Smooth muscle cell (in vitro differentiated cells): ENCODE measurements around the gene RETN. TPM values are rescaled to one million over a fixed set of nuclear protein-coding genes. Genes with fewer than 3 reads are reported as not detected.

ENCODE experiments used
- DNase-seq: peaks from one replicate; lab custom pipeline; 2025; ENCODE audit not compliant: unreplicated experiment; lab: John Stamatoyannopoulos, UW
- H2AFZ ChIP-seq: fragments of 200-600 bp; sonication (generic); 2 replicates; pipeline ENCODE4 v1.6.0; 2016; ENCODE audit warnings: antibody characterized with exemption, low read depth, mild to moderate bottlenecking
- H3F3A ChIP-seq: fragments of 200-600 bp; sonication (generic); 2 replicates; pipeline ENCODE4 v1.6.0; 2017; ENCODE audit warnings: antibody characterized with exemption, low read depth
- H3K27ac ChIP-seq: fragments of 200-600 bp; sonication (generic); 2 replicates; pipeline ENCODE4 v1.5.1; 2016; ENCODE audit warnings: low read depth, mild to moderate bottlenecking
- H3K27me3 ChIP-seq: fragments of 200-600 bp; sonication (generic); 2 replicates; pipeline ENCODE4 v1.6.1; 2016; ENCODE audit warnings: low read depth, mild to moderate bottlenecking
- H3K36me3 ChIP-seq: fragments of 200-600 bp; sonication (generic); 2 replicates; pipeline ENCODE4 v1.5.1; 2016; ENCODE audit warnings: low read depth
- H3K4me1 ChIP-seq: fragments of 200-600 bp; sonication (generic); 2 replicates; pipeline ENCODE4 v1.5.1; 2016; ENCODE audit warnings: low read depth
- H3K4me2 ChIP-seq: fragments of 200-600 bp; sonication (generic); 2 replicates; pipeline ENCODE4 v1.6.0; 2016; ENCODE audit warnings: mild to moderate bottlenecking
- H3K4me3 ChIP-seq: fragments of 200-600 bp; sonication (generic); 2 replicates; pipeline ENCODE4 v1.5.1; 2016; ENCODE audit warnings: mild to moderate bottlenecking
- H3K79me2 ChIP-seq: fragments of 200-600 bp; sonication (generic); 2 replicates; pipeline ENCODE4 v1.6.0; 2016; ENCODE audit warnings: low read depth, mild to moderate bottlenecking
- H3K9ac ChIP-seq: fragments of 200-600 bp; sonication (generic); 2 replicates; pipeline ENCODE4 v1.6.0; 2016; ENCODE audit warnings: low read depth
- H3K9me3 ChIP-seq: fragments of 200-600 bp; sonication (generic); replicated peaks from 2 replicates; pipeline ENCODE4 v1.5.1; 2016; ENCODE audit warnings: low read depth
- H4K20me1 ChIP-seq: fragments of 200-600 bp; sonication (generic); 2 replicates; pipeline ENCODE4 v1.6.0; 2016; ENCODE audit warnings: low read depth
- CTCF ChIP-seq: fragments of 200-600 bp; sonication (generic); IDR thresholded peaks from 2 replicates; pipeline ENCODE4 v1.5.1; 2017; ENCODE audit warnings: borderline replicate concordance, mild to moderate bottlenecking, antibody characterized with exemption; ENCODE audit not compliant: insufficient read depth, poor library complexity, severe bottlenecking
- WGBS: methylation state at CpG from one replicate; pipeline ENCODE4 v1.1.7; 2016; ENCODE audit warnings: low lambda C conversion rate; 5-methylcytosine and 5-hydroxymethylcytosine counted together
- polyA plus RNA-seq: library from polyadenylated mRNA; unstranded; fragments of >200 nt; fragmentation: Nextera tagmentation; extraction: Ambion mirVana; gene quantifications from 2 replicates; pipeline ENCODE4 v1.2.1, GENCODE V29; 2016
- total RNA-seq: library from RNA; depleted of rRNA; stranded (reverse); fragments of >200 nt; gene quantifications from 2 replicates; pipeline ENCODE4 v1.2.3, GENCODE V29; 2014

Gene RETN
- total and polyA plus RNA-seq, 2 experiments from 2014 or later, result not detected

GRCh38 chr19:7640803-7641202, 28.0 kb upstream of the RETN start:
- no peak for DNase-seq
- Histone ChIP-seq H3F3A (no peaks in the 10 kb centered on the region), H3K27me3 (peaks cover 18% of the 10 kb centered on the region), H3K9ac (no peak overlapping the region), H3K36me3 (no peaks in the 10 kb centered on the region), H3K9me3 (no peaks in the 10 kb centered on the region), H3K4me2 (no peak overlapping the region), H3K4me3 (no peak overlapping the region), H4K20me1 (no peaks in the 10 kb centered on the region), H3K4me1 (no peaks in the 10 kb centered on the region), H3K27ac (no peak overlapping the region), H3K79me2 (no peaks in the 10 kb centered on the region), H2AFZ (no peak overlapping the region)
- no peak for TF ChIP-seq CTCF
- 95% methylated on average over 11 of the region's 11 CpGs for WGBS

GRCh38 chr19:7641290-7642276, 27.3 kb upstream of the RETN start:
- Histone ChIP-seq H4K20me1 (no peaks in the 10 kb centered on the region), H2AFZ (no peak overlapping the region), H3K27me3 (peaks cover 13% of the 10 kb centered on the region), H3K79me2 (no peaks in the 10 kb centered on the region), H3K9ac (no peak overlapping the region), H3K4me2 (no peak overlapping the region), H3F3A (no peaks in the 10 kb centered on the region), H3K4me3 (no peak overlapping the region), H3K36me3 (no peaks in the 10 kb centered on the region), H3K4me1 (no peaks in the 10 kb centered on the region), H3K9me3 (no peaks in the 10 kb centered on the region), H3K27ac (no peak overlapping the region)
- no peak for TF ChIP-seq CTCF
- 94% methylated on average over 40 of the region's 43 CpGs for WGBS
- no peak for DNase-seq

GRCh38 chr19:7642295-7643030, 26.4 kb upstream of the RETN start:
- H3K27ac ChIP-seq, result no peak overlapping the region
- no peak overlapping the region for H3K9ac ChIP-seq
- 95% methylated on average over 25 of the region's 27 CpGs for WGBS
- H3K27me3 ChIP-seq, result peaks cover 6% of the 10 kb centered on the region
- no peak overlapping the region for H3K4me2 ChIP-seq
- no peak overlapping the region for H2AFZ ChIP-seq
- DNase-seq, result no peak
- H3K79me2 ChIP-seq, result no peaks in the 10 kb centered on the region
- no peaks in the 10 kb centered on the region for H3F3A ChIP-seq
- TF ChIP-seq CTCF, result no peak
- no peaks in the 10 kb centered on the region for H3K4me1 ChIP-seq
- H3K4me3 ChIP-seq, result no peak overlapping the region
- no peaks in the 10 kb centered on the region for H3K36me3 ChIP-seq
- no peaks in the 10 kb centered on the region for H4K20me1 ChIP-seq
- H3K9me3 ChIP-seq, result no peaks in the 10 kb centered on the region
